HepG2 (cell line): ENCODE results near the gene TAS1R3. TPM values are rescaled to one million over a fixed set of nuclear protein-coding genes. Genes with fewer than 3 reads are reported as not detected.

ENCODE experiments used
- AKNA ChIP-seq: sonication (generic); formaldehyde crosslinking; IDR thresholded peaks from 2 replicates; pipeline ENCODE4 v1.4.0; 2020; ENCODE audit warnings: missing genetic modification reagents, borderline replicate concordance
- ATF5 ChIP-seq: sonication (generic); formaldehyde crosslinking; IDR thresholded peaks from 2 replicates; pipeline ENCODE4 v1.4.0; 2020; ENCODE audit warnings: mild to moderate bottlenecking, low read depth, missing genetic modification reagents
- HOXA7 ChIP-seq: sonication (generic); formaldehyde crosslinking; IDR thresholded peaks from 2 replicates; pipeline ENCODE4 v1.8.1; 2022; ENCODE audit warnings: mild to moderate bottlenecking, missing genetic modification reagents, moderate library complexity
- KDM3A ChIP-seq: IDR thresholded peaks from 2 replicates; pipeline ENCODE4 v1.6.1; 2018; ENCODE audit warnings: low read depth, missing compliant biosample characterization
- SALL1 ChIP-seq: sonication (generic); formaldehyde crosslinking; IDR thresholded peaks from 2 replicates; pipeline ENCODE4 v1.8.0; 2022; ENCODE audit warnings: mild to moderate bottlenecking, missing genetic modification reagents
- UBTF ChIP-seq: sonication (generic); formaldehyde crosslinking; IDR thresholded peaks from 2 replicates; pipeline ENCODE4 v1.4.0; 2020; ENCODE audit warnings: mild to moderate bottlenecking, missing genetic modification reagents
- YEATS4 ChIP-seq: sonication (generic); formaldehyde crosslinking; IDR thresholded peaks from 2 replicates; pipeline ENCODE4 v1.4.0; 2020; ENCODE audit warnings: missing genetic modification reagents, borderline replicate concordance
- ZFP90 ChIP-seq: sonication (generic); formaldehyde crosslinking; IDR thresholded peaks from 2 replicates; pipeline ENCODE4 v1.8.0; 2022; ENCODE audit warnings: missing genetic modification reagents, mild to moderate bottlenecking, inconsistent platforms, borderline replicate concordance
- ZNF280D ChIP-seq: sonication (generic); formaldehyde crosslinking; IDR thresholded peaks from 2 replicates; pipeline ENCODE4 v1.5.1; 2020; ENCODE audit warnings: mild to moderate bottlenecking, missing genetic modification reagents
- ZNF563 ChIP-seq: sonication (generic); formaldehyde crosslinking; IDR thresholded peaks from 2 replicates; pipeline ENCODE4 v1.8.0; 2022; ENCODE audit warnings: mild to moderate bottlenecking, moderate library complexity, missing genetic modification reagents
- ZNF770 ChIP-seq: sonication (generic); formaldehyde crosslinking; IDR thresholded peaks from 2 replicates; pipeline ENCODE4 v1.5.0; 2020; ENCODE audit warnings: mild to moderate bottlenecking, missing genetic modification reagents
- ZNF83 ChIP-seq: sonication (generic); formaldehyde crosslinking; IDR thresholded peaks from 2 replicates; pipeline ENCODE4 v1.4.0; 2020; ENCODE audit warnings: missing genetic modification reagents, mild to moderate bottlenecking, borderline replicate concordance
- polyA plus RNA-seq, 8 experiments: library from polyadenylated mRNA; depleted of rRNA in 3 of 8; stranded (reverse) in 7 of 8; unstranded in 1 of 8; fragments of >200 nt; fragmentation: Illumina TruSeq in 4 of 8; extraction: Trizol in 4 of 8; gene quantifications; 2 replicates each; pipeline versions ENCODE4 v1.2.1 to v1.2.3, GENCODE V29; 2011 to 2016; ENCODE audit warnings: low read depth in 4 of 8, missing spikeins in 1 of 8, mixed read lengths in 1 of 8; ENCODE audit not compliant: insufficient read depth in 1 of 8
- total RNA-seq, 5 experiments: library from RNA; depleted of rRNA; stranded (reverse); fragments of >200 nt; fragmentation: Illumina TruSeq; extraction: Trizol; gene quantifications; 2 replicates each; pipeline ENCODE4 v1.2.3, GENCODE V29; 2016; ENCODE audit warnings: low read depth in 1 of 5

TAS1R3 gene
- total and polyA plus RNA-seq, 2 of the 13 experiments (the other 11 are each of a cell fraction or from before 2014, with no cell fraction given): 0.13 to 0.15 TPM

- TF ChIP-seq AKNA (CRISPR knock-in tag): no peak
- TF ChIP-seq ZNF83 (CRISPR knock-in tag): peak; percentile 57; the same call in 1 of the 2 replicates
- peak; percentile 27; the same call in 1 of the 2 replicates for TF ChIP-seq YEATS4 (CRISPR knock-in tag)
- peak; percentile 97 for TF ChIP-seq UBTF (CRISPR knock-in tag)
- TF ChIP-seq ZFP90 (CRISPR knock-in tag): 0 out of 2 replicates have a peak, but pooled peaks have one; percentile 62
- 0 out of 2 replicates have a peak, but pooled peaks have one; percentile 57 for TF ChIP-seq ATF5 (CRISPR knock-in tag)
- TF ChIP-seq ZNF563 (CRISPR knock-in tag): 0 out of 2 replicates have a peak, but pooled peaks have one; percentile 27
- TF ChIP-seq SALL1 (CRISPR knock-in tag): peak; percentile 61
- TF ChIP-seq ZNF280D (CRISPR knock-in tag): peak; percentile 51; the same call in 1 of the 2 replicates
- peak; percentile 100 for TF ChIP-seq ZNF770 (CRISPR knock-in tag)
- peak; percentile 62; the same call in 1 of the 2 replicates for TF ChIP-seq KDM3A (CRISPR knock-in tag)
- no peak for TF ChIP-seq HOXA7 (CRISPR knock-in tag)
These were observed 43.6 kb upstream of the TAS1R3 start (continued) for GRCh38 chr1:1287288-1288110.
